Keratinocyte (primary cell): ENCODE measurements around the gene HOXC4. TPM values are rescaled to one million over a fixed set of nuclear protein-coding genes. Genes with fewer than 3 reads are reported as not detected.

Experiments
- DNase-seq: peaks from one replicate; pipeline ENCODE4 v3.0.0-alpha.2; 2011; ENCODE audit warnings: low read depth, missing footprints, low spot score
- FAIRE-seq: peaks from 2 replicates; lab custom pipeline; 2011; peaks lifted over from hg19 to GRCh38; lab: Jason Lieb, UNC
- H2AFZ ChIP-seq: 2 replicates; pipeline ENCODE4 v1.6.0; 2012; ENCODE audit warnings: low read length, control low read depth, inconsistent platforms; ENCODE audit not compliant: control insufficient read depth
- H3K27ac ChIP-seq: 2 replicates; pipeline ENCODE4 v1.5.1; 2011; ENCODE audit warnings: low read length; ENCODE audit not compliant: control insufficient read depth, insufficient read depth
- H3K27me3 ChIP-seq: 3 replicates; pipeline ENCODE4 v1.6.0; 2011; ENCODE audit warnings: low read length; ENCODE audit not compliant: control insufficient read depth, insufficient read depth; ENCODE audit errors: extremely low read depth
- H3K36me3 ChIP-seq, 2 experiments: 2 replicates in 1 of 2; 3 replicates in 1 of 2; pipeline ENCODE4 v1.5.1; 2011; ENCODE audit warnings: low read length in 2 of 2, mild to moderate bottlenecking in 1 of 2; ENCODE audit not compliant: control insufficient read depth in 2 of 2, insufficient read depth in 2 of 2; ENCODE audit errors: extremely low read depth in 1 of 2
- H3K4me1 ChIP-seq: 3 replicates; pipeline ENCODE4 v1.5.1; 2011; ENCODE audit warnings: low read length; ENCODE audit not compliant: control insufficient read depth, insufficient read depth; ENCODE audit errors: extremely low read depth
- H3K4me2 ChIP-seq: 3 replicates; pipeline ENCODE4 v1.6.0; 2011; ENCODE audit warnings: low read depth, low read length; ENCODE audit not compliant: control insufficient read depth, insufficient read depth; ENCODE audit errors: extremely low read depth
- H3K4me3 ChIP-seq, 3 experiments: fragments of 200-600 bp in 1 of 3; sonication (generic) in 1 of 3; 2 replicates in 2 of 3; 3 replicates in 1 of 3; pipeline ENCODE4 v1.5.1; 2011 to 2016; ENCODE audit warnings: low read length in 3 of 3, mild to moderate bottlenecking in 3 of 3, control low read depth in 2 of 3, inconsistent platforms in 1 of 3, low read depth in 1 of 3, mixed read lengths in 1 of 3, mixed run types in 1 of 3, moderate library complexity in 1 of 3; ENCODE audit not compliant: control insufficient read depth in 2 of 3, insufficient read depth in 2 of 3; ENCODE audit errors: extremely low read depth in 1 of 3
- H3K79me2 ChIP-seq: 2 replicates; pipeline ENCODE4 v1.6.0; 2012; ENCODE audit warnings: low read length; ENCODE audit not compliant: control insufficient read depth, insufficient read depth
- H3K9ac ChIP-seq: 3 replicates; pipeline ENCODE4 v1.6.0; 2011; ENCODE audit warnings: low read length; ENCODE audit not compliant: control insufficient read depth, insufficient read depth; ENCODE audit errors: extremely low read depth
- H3K9me1 ChIP-seq: 3 replicates; pipeline ENCODE4 v1.6.0; 2011; ENCODE audit warnings: low read length; ENCODE audit not compliant: control insufficient read depth, insufficient read depth; ENCODE audit errors: extremely low read depth
- H3K9me3 ChIP-seq: 2 replicates; pipeline ENCODE4 v1.5.1; 2012; ENCODE audit warnings: low read depth, low read length; ENCODE audit not compliant: control insufficient read depth
- H4K20me1 ChIP-seq: 3 replicates; pipeline ENCODE4 v1.6.0; 2011; ENCODE audit warnings: low read length; ENCODE audit not compliant: control insufficient read depth, insufficient read depth; ENCODE audit errors: extremely low read depth
- CTCF ChIP-seq, 3 experiments: IDR thresholded peaks in 1 of 3; conservative IDR thresholded peaks in 1 of 3; optimal IDR thresholded peaks in 1 of 3; 2 replicates in 2 of 3; 3 replicates in 1 of 3; pipeline versions ENCODE3 to v1.5.1; 2011; ENCODE audit warnings: low read length in 3 of 3, mild to moderate bottlenecking in 3 of 3, moderate library complexity in 2 of 3, control low read depth in 1 of 3, inconsistent platforms in 1 of 3; ENCODE audit not compliant: insufficient read depth in 2 of 3; ENCODE audit errors: extremely low read depth in 1 of 3
- EZH2 ChIP-seq: IDR thresholded peaks from one replicate; pipeline ENCODE4 v1.6.1; 2012; ENCODE audit warnings: inconsistent platforms, mild to moderate bottlenecking, low read length, moderate library complexity
- dilution Hi-C: fragments of 300-500 bp; cut with MboI; formaldehyde crosslinking; loops from one replicate; pipeline ENCODE4 v1.7.0; 2020; ENCODE audit warnings: low sequenced_read_pairs; ENCODE audit not compliant: extremely low pct_ligation_motif_present
- polyA plus RNA-seq, 5 experiments: library from polyadenylated mRNA; depleted of rRNA in 3 of 5; stranded (reverse) in 3 of 5; stranded (forward) in 1 of 5; unstranded in 1 of 5; fragments of >200 nt; gene quantifications; 1 replicate in 1 of 5; 2 replicates in 3 of 5; 3 replicates in 1 of 5; pipeline versions ENCODE4 v1.2.1 to v1.2.3, GENCODE V29; 2011 to 2012; ENCODE audit warnings: missing spikeins in 2 of 5, low read depth in 1 of 5, low replicate concordance in 1 of 5

The HOXC4 gene
- polyA plus RNA-seq, 1 donor (not counting 4 experiments of a cell fraction or from before 2014, with no cell fraction given): 1.8 TPM

GRCh38 chr12:54046809-54047159 lies 6.9 kb upstream of the HOXC4 start:
- DNase-seq: no peak
- no peaks in the 10 kb centered on the region for H3K9me1 ChIP-seq
- H3K36me3 ChIP-seq: no peaks in the 10 kb centered on the region
- no peak overlapping the region for H3K4me2 ChIP-seq
- no peaks in the 10 kb centered on the region for H3K9me3 ChIP-seq
- H4K20me1 ChIP-seq: no peaks in the 10 kb centered on the region
- TF ChIP-seq EZH2 (no peak), CTCF (optimal IDR thresholded peaks at IDR 0.05 in 1 of 3, IDR thresholded peaks at IDR 0.05 in 1 of 3, conservative IDR thresholded peaks at IDR 0.05 in 1 of 3; ENCODE audit: extremely low read depth in 1 of 3, insufficient read depth in 2 of 3, low read length in 3 of 3) (no peak)
- no peak overlapping the region for H3K9ac ChIP-seq
- no peaks in the 10 kb centered on the region for H3K79me2 ChIP-seq
- dilution Hi-C loops: no loop called here
- no peak for FAIRE-seq
- peaks cover 11% of the 10 kb centered on the region for H3K4me1 ChIP-seq
- H3K27ac ChIP-seq: no peak overlapping the region
- no peaks in the 10 kb centered on the region for H3K27me3 ChIP-seq
- H2AFZ ChIP-seq: no peak overlapping the region
- H3K4me3 ChIP-seq: no peak overlapping the region

- Histone ChIP-seq H3K4me3 (no peak overlapping the region), H3K36me3 (no peaks in the 10 kb centered on the region), H3K79me2 (no peaks in the 10 kb centered on the region), H3K9me1 (no peaks in the 10 kb centered on the region), H2AFZ (no peak overlapping the region), H3K9ac (no peak overlapping the region), H3K4me2 (no peak overlapping the region), H4K20me1 (no peaks in the 10 kb centered on the region), H3K27me3 (no peaks in the 10 kb centered on the region), H3K27ac (no peak overlapping the region), H3K4me1 (peaks cover 17% of the 10 kb centered on the region), H3K9me3 (no peaks in the 10 kb centered on the region)
- FAIRE-seq (no peak), DNase-seq (no peak)
- no peak for TF ChIP-seq EZH2
- no peak for TF ChIP-seq CTCF (optimal IDR thresholded peaks at IDR 0.05 in 1 of 3, IDR thresholded peaks at IDR 0.05 in 1 of 3, conservative IDR thresholded peaks at IDR 0.05 in 1 of 3; ENCODE audit: extremely low read depth in 1 of 3, insufficient read depth in 2 of 3, low read length in 3 of 3)
- dilution Hi-C loops: no loop called here
These were observed 6.3 kb upstream of the HOXC4 start for GRCh38 chr12:54047160-54047963.
